B cell (primary cell): Measurements from ENCODE around the gene TIMP2. TPM values are rescaled to one million over a fixed set of nuclear protein-coding genes. Genes with fewer than 3 reads are reported as not detected.

Experiments used
- ATAC-seq: fragments of 200-7000 bp; cut with Tn5 transposase; one replicate; pipeline ENCODE4 v1.10.0; 2021; ENCODE audit warnings: low read depth, mild to moderate bottlenecking, moderate number of reproducible peaks, moderate library complexity
- CTCF ChIA-PET: fragments of 350-600 bp; sonication (Branson Sonifier 250); formaldehyde crosslinking; loops from one replicate; lab custom pipeline; 2021; ENCODE audit warnings: antibody characterized with exemption, inconsistent platforms; lab: Charles Lee
- POLR2A ChIA-PET: fragments of 350-600 bp; sonication (Branson Sonifier 250); formaldehyde crosslinking; loops from one replicate; lab custom pipeline; 2021; ENCODE audit warnings: antibody characterized with exemption; lab: Charles Lee
- DNase-seq: peaks from one replicate; pipeline ENCODE4 v3.0.0; 2013
- H2AFZ ChIP-seq: 2 replicates; pipeline ENCODE4 v1.6.1; 2012; ENCODE audit warnings: mild to moderate bottlenecking, low read depth, low read length; ENCODE audit not compliant: insufficient read depth, poor library complexity, severe bottlenecking
- H3K27ac ChIP-seq, 2 donors: 1 replicate in 1 of 2; 2 replicates in 1 of 2; pipeline ENCODE4 v1.5.1; 2012 to 2013; ENCODE audit warnings: low read length in 2 of 2, mild to moderate bottlenecking in 2 of 2, moderate library complexity in 1 of 2
- H3K27me3 ChIP-seq, 4 experiments: fragments of 200-600 bp in 1 of 4; sonication (generic) in 1 of 4; replicated peaks in 1 of 4; 1 replicate in 2 of 4; 2 replicates in 2 of 4; pipeline versions ENCODE4 v1.6.1 to v1.7.0; 2013 to 2016; ENCODE audit warnings: low read length in 3 of 4, mild to moderate bottlenecking in 2 of 4, mixed read lengths in 1 of 4, moderate library complexity in 1 of 4; ENCODE audit not compliant: insufficient read depth in 4 of 4, control insufficient read depth in 3 of 4; ENCODE audit errors: control extremely low read depth in 1 of 4
- H3K36me3 ChIP-seq, 2 experiments: replicated peaks in 1 of 2; 1 replicate in 1 of 2; 2 replicates in 1 of 2; pipeline versions ENCODE4 v1.6.1 to v1.7.1; 2013; ENCODE audit warnings: low read length in 1 of 2; ENCODE audit not compliant: insufficient read depth in 2 of 2, control insufficient read depth in 1 of 2; ENCODE audit errors: control extremely low read depth in 1 of 2, extremely low read depth in 1 of 2
- H3K4me1 ChIP-seq, 2 donors: fragments of 200-600 bp in 1 of 2; sonication (generic) in 1 of 2; 1 replicate in 1 of 2; 2 replicates in 1 of 2; pipeline versions ENCODE4 v1.5.1 to v1.6.1; 2013 to 2017; ENCODE audit warnings: low read length in 2 of 2; ENCODE audit not compliant: control insufficient read depth in 2 of 2, insufficient read depth in 2 of 2
- H3K4me2 ChIP-seq: replicated peaks from 2 replicates; pipeline ENCODE3; 2012; ENCODE audit warnings: mild to moderate bottlenecking, low read depth, low read length; ENCODE audit not compliant: poor library complexity, severe bottlenecking
- H3K4me3 ChIP-seq, 5 experiments: fragments of 200-600 bp in 1 of 5; sonication (generic) in 1 of 5; 1 replicate in 3 of 5; 2 replicates in 2 of 5; pipeline versions ENCODE4 v1.5.1 to v1.7.0; 2011 to 2016; ENCODE audit warnings: low read length in 4 of 5, mild to moderate bottlenecking in 4 of 5, low read depth in 2 of 5, control low read depth in 1 of 5, moderate library complexity in 1 of 5; ENCODE audit not compliant: insufficient read depth in 1 of 5; ENCODE audit errors: control extremely low read depth in 1 of 5, extremely low read depth in 1 of 5
- H3K79me2 ChIP-seq: fragments of 200-600 bp; sonication (generic); one replicate; pipeline ENCODE4 v1.6.0; 2016; ENCODE audit warnings: low read length; ENCODE audit not compliant: control insufficient read depth, insufficient read depth
- H3K9ac ChIP-seq: fragments of 200-600 bp; sonication (generic); 2 replicates; pipeline ENCODE4 v1.6.1; 2017; ENCODE audit warnings: mild to moderate bottlenecking, low read length, moderate library complexity
- H3K9me3 ChIP-seq, 3 donors: one replicate each; pipeline versions ENCODE4 v1.6.1 to v1.7.1; 2013; ENCODE audit warnings: low read length in 2 of 3; ENCODE audit not compliant: control insufficient read depth in 2 of 3, insufficient read depth in 1 of 3; ENCODE audit errors: control extremely low read depth in 1 of 3
- H4K20me1 ChIP-seq: 2 replicates; pipeline ENCODE4 v1.6.0; 2012; ENCODE audit warnings: mild to moderate bottlenecking, low read length; ENCODE audit not compliant: insufficient read depth, control insufficient read depth, poor library complexity, severe bottlenecking
- H3K27ac Mint-ChIP-seq: one replicate; pipeline ENCODE4 v1.8.0; 2021; ENCODE audit warnings: mixed read lengths
- H3K27me3 Mint-ChIP-seq: one replicate; pipeline ENCODE4 v1.8.0; 2021; ENCODE audit warnings: mixed read lengths
- H3K4me1 Mint-ChIP-seq: one replicate; pipeline ENCODE4 v1.8.0; 2021; ENCODE audit warnings: mixed read lengths
- H3K4me3 Mint-ChIP-seq: one replicate; pipeline ENCODE4 v1.8.0; 2021; ENCODE audit warnings: mixed read lengths
- H3K9me3 Mint-ChIP-seq: one replicate; pipeline ENCODE4 v1.8.0; 2022; ENCODE audit warnings: mixed read lengths; ENCODE audit not compliant: insufficient read depth
- EZH2 ChIP-seq: IDR thresholded peaks from 2 replicates; pipeline ENCODE4 v1.6.1; 2012; ENCODE audit warnings: borderline replicate concordance, low read depth, mild to moderate bottlenecking, moderate library complexity, low read length; ENCODE audit not compliant: insufficient read depth, poor library complexity, severe bottlenecking
- WGBS: methylation state at CpG from one replicate; pipeline ENCODE4 v1.1.5; 2013; ENCODE audit warnings: missing lambda C conversion rate; ENCODE audit not compliant: insufficient coverage; 5-methylcytosine and 5-hydroxymethylcytosine counted together
- intact Hi-C: fragments of 100-400 bp; cut with micrococcal nuclease; formaldehyde crosslinking; loops from one replicate; pipeline ENCODE4 v1.10.0; 2022
- polyA plus RNA-seq: library from polyadenylated mRNA; depleted of rRNA; stranded (reverse); fragments of >200 nt; gene quantifications from 2 replicates; pipeline ENCODE4 v1.2.3, GENCODE V29; 2012
- total RNA-seq, 2 donors: library from RNA; stranded (reverse); fragments of 120-200 nt in 1 of 2; gene quantifications; 1 replicate in 1 of 2; 2 replicates in 1 of 2; pipeline versions ENCODE4 v1.2.3 to v1.2.4, GENCODE V29; 2013 to 2022
- TF ChIP-seq, protein P1 (sequence below): fragments of 200-600 bp; IDR thresholded peaks from one replicate; pipeline ENCODE4 v1.8.0; 2022; ENCODE audit warnings: antibody characterized with exemption, mild to moderate bottlenecking

Gene TIMP2
- total and polyA plus RNA-seq, 2 donors (not counting 1 experiment from before 2014, with no cell fraction given), result 4.8 to 10.0 TPM

GRCh38 chr17:78896091-78896833 lies 28.9 kb downstream of the TIMP2 start:
- no peak overlapping the region for H3K4me3 ChIP-seq
- H3K36me3 ChIP-seq, result peaks cover 0 to 7% of the 10 kb centered on the region in 2 experiments
- Mint-ChIP-seq H3K4me1 (peaks cover 28% of the 10 kb centered on the region), H3K9me3 (no peaks in the 10 kb centered on the region), H3K27ac (no peak overlapping the region), H3K4me3 (no peak overlapping the region), H3K27me3 (peaks cover 4% of the 10 kb centered on the region)
- H3K27ac ChIP-seq, result no peak overlapping the region
- no peak for ATAC-seq
- peaks cover 11 to 22% of the 10 kb centered on the region in 2 donors for H3K4me1 ChIP-seq
- TF ChIP-seq EZH2, result no peak
- TF ChIP-seq, protein P1, sequence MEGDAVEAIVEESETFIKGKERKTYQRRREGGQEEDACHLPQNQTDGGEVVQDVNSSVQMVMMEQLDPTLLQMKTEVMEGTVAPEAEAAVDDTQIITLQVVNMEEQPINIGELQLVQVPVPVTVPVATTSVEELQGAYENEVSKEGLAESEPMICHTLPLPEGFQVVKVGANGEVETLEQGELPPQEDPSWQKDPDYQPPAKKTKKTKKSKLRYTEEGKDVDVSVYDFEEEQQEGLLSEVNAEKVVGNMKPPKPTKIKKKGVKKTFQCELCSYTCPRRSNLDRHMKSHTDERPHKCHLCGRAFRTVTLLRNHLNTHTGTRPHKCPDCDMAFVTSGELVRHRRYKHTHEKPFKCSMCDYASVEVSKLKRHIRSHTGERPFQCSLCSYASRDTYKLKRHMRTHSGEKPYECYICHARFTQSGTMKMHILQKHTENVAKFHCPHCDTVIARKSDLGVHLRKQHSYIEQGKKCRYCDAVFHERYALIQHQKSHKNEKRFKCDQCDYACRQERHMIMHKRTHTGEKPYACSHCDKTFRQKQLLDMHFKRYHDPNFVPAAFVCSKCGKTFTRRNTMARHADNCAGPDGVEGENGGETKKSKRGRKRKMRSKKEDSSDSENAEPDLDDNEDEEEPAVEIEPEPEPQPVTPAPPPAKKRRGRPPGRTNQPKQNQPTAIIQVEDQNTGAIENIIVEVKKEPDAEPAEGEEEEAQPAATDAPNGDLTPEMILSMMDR, result no peak
- no peak overlapping the region for H3K9ac ChIP-seq
- H3K9me3 ChIP-seq, result no peaks in the 10 kb centered on the region
- no peaks in the 10 kb centered on the region for H4K20me1 ChIP-seq
- ChIA-PET POLR2A (no interaction called here), CTCF (interaction anchor here (2.1 kb wide), 1 partner anchor 883 kb away, joined by 4 read pairs; no protein-coding TSS in a partner anchor)
- no peak overlapping the region for H2AFZ ChIP-seq
- H3K79me2 ChIP-seq, result peaks cover 10% of the 10 kb centered on the region
- intact Hi-C loops, result no loop called here
- H3K4me2 ChIP-seq, result no peak overlapping the region
- H3K27me3 ChIP-seq, result no peaks in the 10 kb centered on the region
- no peak for DNase-seq
- WGBS, result 93% methylated on average over 20 of the region's 20 CpGs

- no peak overlapping the region for H2AFZ ChIP-seq
- TF ChIP-seq, protein P1, result no peak
- no peak for TF ChIP-seq EZH2
- ChIA-PET CTCF (interaction anchor here (1.1 to 2.1 kb wide), 2 partner anchors 13 to 882 kb away, joined by 3 to 4 read pairs; no protein-coding TSS in a partner anchor), POLR2A (no interaction called here)
- DNase-seq (no peak), ATAC-seq (no peak)
- H3K79me2 ChIP-seq, result peaks cover 10% of the 10 kb centered on the region
- H4K20me1 ChIP-seq, result no peaks in the 10 kb centered on the region
- H3K4me3 ChIP-seq, result no peak overlapping the region
- no peak overlapping the region for H3K27ac ChIP-seq
- peaks cover 0 to 7% of the 10 kb centered on the region in 2 experiments for H3K36me3 ChIP-seq
- H3K9me3 ChIP-seq, result no peaks in the 10 kb centered on the region
- H3K4me2 ChIP-seq, result no peak overlapping the region
- H3K27me3 ChIP-seq, result no peaks in the 10 kb centered on the region
- H3K27ac Mint-ChIP-seq, result no peak overlapping the region
- intact Hi-C loops, result no loop called here
- no peaks in the 10 kb centered on the region for H3K27me3 Mint-ChIP-seq
- peaks cover 37% of the 10 kb centered on the region for H3K4me1 Mint-ChIP-seq
- no peak overlapping the region for H3K9ac ChIP-seq
- H3K4me1 ChIP-seq, result peaks cover 21 to 32% of the 10 kb centered on the region in 2 donors
- no peaks in the 10 kb centered on the region for H3K9me3 Mint-ChIP-seq
- WGBS, result no CpG with 5 or more reads among the region's 5 CpGs
- H3K4me3 Mint-ChIP-seq, result no peak overlapping the region
Measured at GRCh38 chr17:78895322-78895721, 29.9 kb downstream of the TIMP2 start.
